Adipose tissue (tissue), 3 donors: ENCODE results near the gene LENG1. TPM values are rescaled to one million over a fixed set of nuclear protein-coding genes. Genes with fewer than 3 reads are reported as not detected.
"Not testable (repeated sequence)": the region's sequence is repeated elsewhere in the genome, so short reads cannot be mapped to it uniquely, and the experiment has no call there.

ENCODE experiments used
- H3K27ac ChIP-seq: one replicate; pipeline ENCODE4 v1.5.1; 2013; ENCODE audit warnings: low read depth, low read length
- WGBS, 3 donors: extraction: QIAGEN DNeasy Blood & Tissue Kit; methylation state at CpG; one replicate each; pipeline ENCODE4 v1.1.7; 2013; 5-methylcytosine and 5-hydroxymethylcytosine counted together
- polyA plus RNA-seq, 3 donors: library from polyadenylated mRNA; stranded (reverse); fragments of 200-250 nt; gene quantifications; one replicate each; pipeline ENCODE4 v1.2.3, GENCODE V29; 2013
- donor health status: healthy with polysubstance abuse.
- donor health status: Bipolar disorder and iron deficiency.
- donor health status: healthy.

Gene LENG1
- polyA plus RNA-seq, 3 donors, result 5.1 to 7.2 (median 6.2) TPM

- WGBS, 3 donors, result 6 to 15% (median 12%) methylated on average over 13 of the region's 13 CpGs
- H3K27ac ChIP-seq, result no peak within 1 kb of the TSS
These were observed 13.2 kb upstream of the LENG1 start, which contains the start of gene TMC4 for GRCh38 chr19:54172471-54173358. TMC4 (minus strand) TSS chr19:54173160; CDS start chr19:54173117, 43 bp downstream.

- 60 to 73% (median 70%) methylated on average over 9 to 18 of the region's 23 CpGs for WGBS, 3 donors
- H3K27ac ChIP-seq, result not testable (repeated sequence)
These were observed 12.4 kb upstream of the LENG1 start for GRCh38 chr19:54171736-54172431.

GRCh38 chr19:54169149-54169740, 9.7 kb upstream of the LENG1 start:
- no peak overlapping the region for H3K27ac ChIP-seq
- WGBS, 3 donors, result 85 to 92% (median 88%) methylated on average over 21 of the region's 21 CpGs

- H3K27ac ChIP-seq, result no peak overlapping the region
- 25 to 36% (median 30%) methylated on average over 20 to 25 of the region's 25 CpGs for WGBS, 3 donors
These were observed 8.8 kb upstream of the LENG1 start for GRCh38 chr19:54168174-54168917.

- H3K27ac ChIP-seq, result no peak overlapping the region
These were observed 5.7 kb upstream of the LENG1 start for GRCh38 chr19:54165222-54165621.

GRCh38 chr19:54164369-54165068, 5.0 kb upstream of the LENG1 start:
- 13 to 21% (median 14%) methylated on average over 33 to 37 of the region's 37 CpGs for WGBS, 3 donors
- no peak overlapping the region for H3K27ac ChIP-seq

More at GRCh38 chr19:54165222-54165621, 5.7 kb upstream of the LENG1 start:
- 89 to 92% (median 91%) methylated on average over 25 of the region's 25 CpGs for WGBS, 3 donors

GRCh38 chr19:54162884-54163283, 3.4 kb upstream of the LENG1 start:
- WGBS, 3 donors, result 59 to 74% (median 59%) methylated on average over 14 of the region's 14 CpGs
- no peak overlapping the region for H3K27ac ChIP-seq

- no peak overlapping the region for H3K27ac ChIP-seq
- 1 to 3% (median 3%) methylated on average over 26 to 35 of the region's 35 CpGs for WGBS, 3 donors
These were observed 2.8 kb upstream of the LENG1 start for GRCh38 chr19:54162241-54162805.

GRCh38 chr19:54160854-54161253, 1.3 kb upstream of the LENG1 start:
- 38 to 52% (median 40%) methylated on average over 13 of the region's 13 CpGs for WGBS, 3 donors
- no peak overlapping the region for H3K27ac ChIP-seq

- WGBS, 3 donors, result 1 to 4% (median 2%) methylated on average over 26 to 28 of the region's 28 CpGs
These were observed 776 bp upstream of the LENG1 start for GRCh38 chr19:54160182-54160811.

GRCh38 chr19:54158812-54159351, 639 bp downstream of the LENG1 start:
- 9 to 10% (median 9%) methylated on average over 19 of the region's 19 CpGs for WGBS, 3 donors
- H3K27ac ChIP-seq, result no peak overlapping the region

More at GRCh38 chr19:54160182-54160811, 776 bp upstream of the LENG1 start:
- H3K27ac ChIP-seq, result peak overlapping the region; percentile 3

GRCh38 chr19:54156953-54157352, 2.6 kb downstream of the LENG1 start:
- no peak overlapping the region for H3K27ac ChIP-seq

GRCh38 chr19:54156490-54156889, 3.0 kb downstream of the LENG1 start:
- H3K27ac ChIP-seq, result no peak overlapping the region
- 81 to 85% (median 84%) methylated on average over 11 of the region's 11 CpGs for WGBS, 3 donors

More at GRCh38 chr19:54156953-54157352, 2.6 kb downstream of the LENG1 start:
- WGBS, 3 donors, result 79 to 96% (median 95%) methylated on average over 3 of the region's 3 CpGs

GRCh38 chr19:54155694-54156093, 3.8 kb downstream of the LENG1 start:
- WGBS, 3 donors, result 70 to 82% (median 79%) methylated on average over 19 of the region's 19 CpGs
- H3K27ac ChIP-seq, result no peak overlapping the region

GRCh38 chr19:54154603-54155345, 4.7 kb downstream of the LENG1 start:
- no peak overlapping the region for H3K27ac ChIP-seq
- 68 to 74% (median 68%) methylated on average over 18 of the region's 18 CpGs for WGBS, 3 donors

- H3K27ac ChIP-seq, result no peak overlapping the region
- WGBS, 3 donors, result 81 to 87% (median 85%) methylated on average over 10 of the region's 10 CpGs
These were observed 5.7 kb downstream of the LENG1 start for GRCh38 chr19:54153731-54154326.
